Effector memory CD4-positive, alpha-beta T cell (primary cell): Measurements from ENCODE around the gene CORO2B.

ENCODE experiments used
- DNase-seq, 3 donors: peaks; one replicate each; pipeline ENCODE4 v3.0.0-alpha.2; 2020
- H3K27ac ChIP-seq: 2 replicates; pipeline ENCODE4 v1.7.0; 2013; ENCODE audit warnings: mild to moderate bottlenecking, low read length, moderate library complexity; ENCODE audit not compliant: insufficient read depth, poor library complexity, severe bottlenecking
- H3K27me3 ChIP-seq: replicated peaks from 2 replicates; pipeline ENCODE4 v1.7.0; 2013; ENCODE audit warnings: mild to moderate bottlenecking, low read length; ENCODE audit not compliant: insufficient read depth, control insufficient read depth, poor library complexity, severe bottlenecking
- H3K36me3 ChIP-seq: 2 replicates; pipeline ENCODE4 v1.7.0; 2013; ENCODE audit warnings: mild to moderate bottlenecking, low read length, moderate library complexity; ENCODE audit not compliant: control insufficient read depth, insufficient read depth
- H3K4me1 ChIP-seq: 2 replicates; pipeline ENCODE4 v1.7.0; 2013; ENCODE audit warnings: low read length, mild to moderate bottlenecking; ENCODE audit not compliant: control insufficient read depth, insufficient read depth, poor library complexity, severe bottlenecking
- H3K4me3 ChIP-seq: 2 replicates; pipeline ENCODE4 v1.7.0; 2013; ENCODE audit warnings: low read length, low read depth, mild to moderate bottlenecking; ENCODE audit not compliant: insufficient read depth, poor library complexity, severe bottlenecking
- H3K9me3 ChIP-seq: 2 replicates; pipeline ENCODE4 v1.7.0; 2013; ENCODE audit warnings: mild to moderate bottlenecking, low read length, moderate library complexity; ENCODE audit not compliant: control insufficient read depth

Gene CORO2B

GRCh38 chr15:68626283-68626682 lies 47.5 kb downstream of the CORO2B start:
- Histone ChIP-seq H3K27ac (no peak overlapping the region), H3K4me3 (no peak overlapping the region), H3K27me3 (peaks cover 4% of the 10 kb centered on the region), H3K36me3 (no peaks in the 10 kb centered on the region), H3K9me3 (no peaks in the 10 kb centered on the region), H3K4me1 (no peaks in the 10 kb centered on the region)
- DNase-seq, result no peak

- no peak for DNase-seq
- no peaks in the 10 kb centered on the region for H3K36me3 ChIP-seq
- no peaks in the 10 kb centered on the region for H3K9me3 ChIP-seq
- no peak overlapping the region for H3K27ac ChIP-seq
- H3K4me3 ChIP-seq, result no peak overlapping the region
- H3K4me1 ChIP-seq, result no peaks in the 10 kb centered on the region
- H3K27me3 ChIP-seq, result peaks cover 4% of the 10 kb centered on the region
Measured at GRCh38 chr15:68626739-68627138, 47.9 kb downstream of the CORO2B start.

GRCh38 chr15:68627476-68627875 lies 48.7 kb downstream of the CORO2B start:
- H3K27ac ChIP-seq, result no peak overlapping the region
- no peak overlapping the region for H3K4me3 ChIP-seq
- DNase-seq, result no peak
- no peaks in the 10 kb centered on the region for H3K4me1 ChIP-seq
- H3K9me3 ChIP-seq, result no peaks in the 10 kb centered on the region
- peaks cover 4% of the 10 kb centered on the region for H3K27me3 ChIP-seq
- no peaks in the 10 kb centered on the region for H3K36me3 ChIP-seq

- Histone ChIP-seq H3K27me3 (peaks cover 4% of the 10 kb centered on the region), H3K4me3 (no peak overlapping the region), H3K4me1 (no peaks in the 10 kb centered on the region), H3K36me3 (no peaks in the 10 kb centered on the region), H3K9me3 (no peaks in the 10 kb centered on the region), H3K27ac (no peak overlapping the region)
- DNase-seq, result no peak
Measured at GRCh38 chr15:68627995-68628394, 49.2 kb downstream of the CORO2B start.

- no peaks in the 10 kb centered on the region for H3K36me3 ChIP-seq
- H3K9me3 ChIP-seq, result no peaks in the 10 kb centered on the region
- no peak for DNase-seq
- peaks cover 4% of the 10 kb centered on the region for H3K27me3 ChIP-seq
- no peak overlapping the region for H3K4me3 ChIP-seq
- no peaks in the 10 kb centered on the region for H3K4me1 ChIP-seq
- H3K27ac ChIP-seq, result no peak overlapping the region
Measured at GRCh38 chr15:68629519-68630210, 50.9 kb downstream of the CORO2B start.

- no peak overlapping the region for H3K27ac ChIP-seq
- no peak for DNase-seq
- no peaks in the 10 kb centered on the region for H3K36me3 ChIP-seq
- no peak overlapping the region for H3K4me3 ChIP-seq
- no peaks in the 10 kb centered on the region for H3K9me3 ChIP-seq
- no peaks in the 10 kb centered on the region for H3K4me1 ChIP-seq
- peaks cover 4% of the 10 kb centered on the region for H3K27me3 ChIP-seq
Measured at GRCh38 chr15:68630211-68630555, 51.4 kb downstream of the CORO2B start.

GRCh38 chr15:68630836-68631235 lies 52.0 kb downstream of the CORO2B start:
- DNase-seq, result no peak
- Histone ChIP-seq H3K27me3 (peaks cover 4% of the 10 kb centered on the region), H3K4me1 (no peaks in the 10 kb centered on the region), H3K9me3 (no peaks in the 10 kb centered on the region), H3K36me3 (no peaks in the 10 kb centered on the region), H3K4me3 (no peak overlapping the region), H3K27ac (no peak overlapping the region)

GRCh38 chr15:68631601-68632051 lies 52.8 kb downstream of the CORO2B start:
- DNase-seq, result no peak
- Histone ChIP-seq H3K4me1 (no peaks in the 10 kb centered on the region), H3K27ac (no peak overlapping the region), H3K4me3 (no peak overlapping the region), H3K27me3 (peaks cover 4% of the 10 kb centered on the region), H3K9me3 (no peaks in the 10 kb centered on the region), H3K36me3 (no peaks in the 10 kb centered on the region)

GRCh38 chr15:68632101-68632500 lies 53.3 kb downstream of the CORO2B start:
- Histone ChIP-seq H3K4me3 (no peak overlapping the region), H3K9me3 (no peaks in the 10 kb centered on the region), H3K27ac (no peak overlapping the region), H3K36me3 (no peaks in the 10 kb centered on the region), H3K4me1 (no peaks in the 10 kb centered on the region), H3K27me3 (peaks cover 4% of the 10 kb centered on the region)
- DNase-seq, result no peak

GRCh38 chr15:68633231-68634121 lies 54.7 kb downstream of the CORO2B start:
- Histone ChIP-seq H3K4me3 (no peak overlapping the region), H3K27ac (no peak overlapping the region), H3K27me3 (no peaks in the 10 kb centered on the region), H3K4me1 (no peaks in the 10 kb centered on the region), H3K9me3 (no peaks in the 10 kb centered on the region), H3K36me3 (no peaks in the 10 kb centered on the region)
- DNase-seq, result no peak
